Stimulated activated CD4-positive, alpha-beta T cell treated with anti-CD3 and anti-CD28 coated beads, Interleukin-15, amount 100 ng/mL, for 1 hour (primary cell): ENCODE results near the gene TRAF7.

Source experiments
- DNase-seq, 2 donors: peaks; one replicate each; pipeline ENCODE4 v3.0.0-alpha.2; 2020; ENCODE audit warnings: low read depth in 1 of 2, low spot score in 1 of 2

Gene TRAF7

DNA sequence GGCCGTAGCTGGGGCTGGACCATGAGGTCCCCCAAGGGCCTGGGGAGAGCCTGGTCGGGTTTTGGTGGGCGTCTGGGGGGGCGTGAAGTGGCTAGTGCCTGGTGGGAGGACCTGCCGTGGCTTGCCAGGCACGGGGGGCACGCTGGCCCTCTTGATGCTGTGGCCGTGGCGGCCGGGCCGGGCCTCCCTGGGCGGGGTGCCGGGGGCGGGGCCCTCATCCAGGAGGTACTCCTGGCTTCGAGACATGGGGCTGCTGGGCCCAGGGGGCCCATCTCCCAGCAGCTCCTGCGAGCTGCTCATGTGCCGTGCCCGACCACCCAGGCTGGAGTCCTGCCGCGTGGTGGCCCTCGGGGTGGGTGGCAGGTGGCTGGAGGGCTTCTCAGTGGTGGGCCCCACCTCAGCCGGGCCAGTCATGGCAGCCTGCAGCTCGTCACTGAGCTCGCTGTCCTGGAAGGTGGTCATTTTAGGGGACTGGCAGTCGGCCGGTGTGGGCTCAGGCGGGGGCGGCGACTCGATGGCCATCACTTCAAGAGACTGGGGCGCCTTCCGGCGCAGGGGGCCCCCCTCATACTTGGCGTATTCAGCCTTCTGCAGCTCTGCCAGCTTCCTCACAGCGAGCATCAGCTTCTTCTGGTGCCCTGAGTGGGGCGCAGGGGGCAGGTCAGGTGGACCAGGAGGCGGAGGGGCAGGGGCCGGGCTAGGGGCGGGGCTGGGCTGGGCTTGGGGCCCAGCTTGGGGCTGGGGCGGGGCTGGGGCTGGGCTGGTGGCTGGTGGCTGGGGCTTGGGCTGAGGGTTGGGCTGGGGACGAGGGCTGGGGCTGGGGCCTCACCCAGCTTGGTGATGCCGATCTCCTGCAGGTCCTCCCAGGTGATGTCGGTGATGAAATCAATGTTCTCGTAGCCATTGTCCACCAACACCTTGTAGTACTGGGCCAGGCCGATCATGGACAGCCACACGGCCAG is 25.7 kb downstream of the TRAF7 start:
- no peak for DNase-seq

DNA sequence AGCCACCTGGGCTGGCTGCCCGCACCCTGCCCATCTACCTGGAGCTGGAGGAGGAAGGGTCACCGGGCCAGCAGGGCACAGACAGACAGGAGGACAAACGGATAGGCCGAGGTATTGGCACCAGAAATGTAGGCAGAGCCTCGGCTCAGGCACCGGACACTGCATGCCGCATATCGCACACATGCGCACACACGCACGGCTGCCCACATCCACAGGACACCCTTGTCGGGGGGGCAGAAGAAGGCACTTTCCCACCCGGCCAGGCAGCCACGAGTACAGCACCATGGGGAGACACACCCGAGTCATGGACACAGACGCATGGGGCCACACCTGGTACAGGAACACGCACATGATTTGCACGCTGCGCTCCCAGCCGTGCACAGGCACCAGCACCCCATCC is 26.4 kb downstream of the TRAF7 start:
- no peak for DNase-seq

DNA sequence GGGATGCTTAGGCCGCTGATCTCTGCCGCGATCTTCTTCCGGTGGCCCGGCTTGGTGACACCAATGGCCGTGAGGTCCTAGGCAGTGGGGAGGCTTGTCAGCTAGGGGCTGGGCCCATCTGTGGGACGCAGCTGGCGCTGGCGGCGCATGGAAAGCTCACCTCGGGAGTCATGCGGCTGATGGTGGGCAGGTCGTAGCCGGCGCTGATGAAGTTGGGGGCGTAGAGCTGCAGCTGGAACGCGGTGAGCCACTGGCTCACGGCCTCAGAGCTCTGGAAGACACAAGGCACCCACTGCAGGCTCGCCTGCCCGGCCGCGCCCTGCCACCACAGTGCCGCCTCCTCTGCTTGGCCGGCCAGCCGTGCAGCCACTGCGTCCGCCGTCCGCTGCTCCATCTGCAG is 28.1 kb downstream of the TRAF7 start:
- DNase-seq = no peak

DNA sequence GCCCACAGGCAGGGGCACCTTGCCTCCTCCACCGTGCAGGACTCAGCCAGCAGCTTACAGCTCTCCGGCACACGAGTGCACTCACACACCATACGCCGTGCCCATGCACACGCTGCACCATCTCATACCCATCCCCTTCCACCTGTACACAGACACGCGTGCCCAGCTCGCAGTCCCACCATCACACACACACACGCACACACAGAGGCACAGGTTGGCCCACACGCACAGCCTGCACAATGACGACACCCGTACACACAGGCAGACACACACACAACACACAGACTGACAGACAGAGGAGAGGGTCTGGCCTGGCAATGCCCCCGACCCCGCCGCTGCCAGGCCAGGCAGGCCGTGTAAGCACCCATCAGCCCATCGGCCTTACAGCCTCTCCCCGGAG is 28.8 kb downstream of the TRAF7 start:
- DNase-seq = no peak

DNA sequence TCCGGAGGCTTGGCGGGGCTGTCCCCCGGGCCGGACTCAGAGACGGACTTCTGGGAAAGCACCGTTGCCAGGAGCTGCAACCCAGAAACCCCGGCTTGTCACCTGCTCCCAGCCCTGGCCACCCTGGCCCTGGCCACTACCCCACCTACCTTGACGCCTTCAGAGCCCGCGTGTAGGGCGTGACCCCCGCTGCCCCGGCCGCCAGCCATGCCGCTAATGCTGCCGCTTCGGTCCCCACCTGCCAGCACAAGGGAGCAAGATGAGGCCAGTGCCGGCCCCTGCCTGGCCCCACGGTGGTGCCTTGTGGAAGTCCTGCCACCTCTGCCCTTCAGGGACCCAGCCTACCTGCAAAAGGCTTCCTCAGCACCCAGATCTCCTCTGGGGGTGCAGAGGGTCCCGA is 29.4 kb downstream of the TRAF7 start:
- DNase-seq = no peak

DNA sequence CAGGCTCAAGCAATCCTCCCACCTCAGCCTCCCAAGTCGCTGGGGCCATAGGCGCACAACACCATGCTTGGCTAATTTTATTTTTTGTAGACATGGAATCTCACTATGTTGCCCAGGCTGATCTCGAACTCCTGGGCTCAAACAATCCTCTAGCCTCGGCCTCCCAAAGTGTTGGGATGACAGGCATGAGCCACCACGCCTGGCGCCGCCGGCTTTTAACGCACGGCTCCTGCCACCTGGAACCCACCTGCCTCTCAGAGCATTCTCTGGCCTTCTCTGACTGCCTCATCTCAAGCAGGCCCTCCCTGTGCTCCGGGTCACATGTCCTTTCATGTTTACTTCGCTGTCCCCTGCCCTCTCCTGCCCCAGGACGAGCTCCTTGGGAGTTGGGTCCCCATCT is 30.5 kb downstream of the TRAF7 start:
- DNase-seq = no peak

DNA sequence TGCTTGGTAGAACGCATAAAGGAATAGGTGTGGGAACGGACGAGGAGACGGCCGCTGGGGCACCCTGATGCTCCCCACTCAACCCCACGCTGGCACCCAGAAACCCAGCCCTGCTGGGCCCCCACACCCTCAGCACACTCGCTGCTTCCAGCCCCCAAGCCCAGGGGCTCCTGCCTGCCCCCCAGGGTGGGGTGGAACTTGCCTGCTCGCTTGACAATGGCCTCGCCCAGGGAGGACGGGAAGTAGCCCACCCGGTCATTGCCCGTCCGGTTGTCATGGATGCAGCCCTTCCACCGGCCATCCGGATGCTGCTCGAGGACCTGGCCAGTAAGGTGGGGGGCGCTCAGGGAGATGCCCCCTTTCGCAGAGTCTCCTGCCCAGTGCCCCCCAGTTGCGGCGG is 30.9 kb downstream of the TRAF7 start:
- DNase-seq = no peak

DNA sequence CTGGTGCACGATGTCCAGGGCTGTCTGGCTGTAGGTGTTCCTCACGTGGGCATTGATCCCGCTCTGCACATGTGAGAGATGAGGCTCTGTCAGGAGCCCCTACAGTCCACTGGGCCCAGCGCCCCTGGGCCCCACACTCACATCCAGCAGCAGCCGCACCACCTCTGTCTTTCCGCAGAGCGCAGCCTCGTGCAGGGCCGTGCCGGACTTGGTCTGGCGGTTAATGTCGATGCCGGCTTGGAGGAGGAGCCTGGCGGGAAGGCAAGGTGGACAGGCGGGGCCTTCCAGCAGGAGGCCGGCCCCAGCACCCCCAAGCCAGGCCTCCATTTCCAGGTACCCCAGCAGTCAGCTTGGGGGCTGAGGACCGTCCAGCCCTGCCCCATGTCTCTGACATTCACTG is 31.6 kb downstream of the TRAF7 start:
- DNase-seq = no peak

DNA sequence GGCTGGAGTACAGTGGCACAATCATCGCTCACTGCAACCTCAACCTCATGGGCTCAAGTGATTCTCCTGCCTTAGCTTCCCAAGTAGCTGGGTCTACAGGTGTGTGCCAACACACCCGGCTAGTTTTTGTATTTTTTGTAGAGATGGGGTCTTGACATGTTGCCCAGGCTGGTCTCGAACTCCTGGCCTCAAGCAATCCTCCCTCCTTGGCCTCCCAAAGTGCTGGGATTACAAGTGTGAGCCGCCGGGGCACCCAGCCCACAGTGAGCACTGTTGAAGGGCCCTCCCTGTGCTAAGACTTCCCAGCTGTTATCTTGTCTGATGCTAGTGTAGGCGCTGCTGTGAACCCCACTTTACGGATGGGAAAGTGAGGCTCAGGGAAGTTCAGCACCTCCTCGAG is 32.8 kb downstream of the TRAF7 start:
- DNase-seq = no peak

DNA sequence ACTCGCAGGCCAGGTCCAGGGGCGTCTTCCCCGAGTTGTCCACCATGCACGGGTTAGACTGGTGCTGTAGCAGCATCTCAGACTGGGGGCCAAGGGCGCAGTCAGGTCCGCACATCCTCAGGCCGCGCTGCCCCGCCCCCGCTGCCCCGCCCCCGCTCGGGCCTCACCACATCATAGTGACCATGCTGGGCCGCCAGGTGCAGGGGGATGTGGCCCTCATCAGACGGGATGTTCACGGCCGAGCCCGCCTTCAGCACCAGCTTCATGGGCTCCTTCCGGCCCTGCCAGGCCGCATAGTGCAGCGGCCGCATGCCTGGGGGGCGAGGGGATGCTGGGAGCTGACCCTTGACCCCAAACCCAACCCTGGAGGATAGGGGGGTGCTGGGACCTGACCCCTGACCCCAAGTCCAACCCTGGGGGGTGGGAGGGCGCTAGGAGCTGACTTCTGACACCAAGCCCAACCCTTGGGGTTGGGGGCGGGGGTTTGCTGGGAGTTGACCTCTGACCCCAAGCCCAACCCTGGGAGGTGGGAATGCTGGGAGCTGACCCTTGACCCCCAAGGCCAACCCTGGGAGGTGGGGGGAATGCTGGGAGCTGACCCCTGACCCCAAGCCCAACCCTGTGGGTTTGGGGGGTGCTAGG is 33.8 kb downstream of the TRAF7 start:
- no peak for DNase-seq

DNA sequence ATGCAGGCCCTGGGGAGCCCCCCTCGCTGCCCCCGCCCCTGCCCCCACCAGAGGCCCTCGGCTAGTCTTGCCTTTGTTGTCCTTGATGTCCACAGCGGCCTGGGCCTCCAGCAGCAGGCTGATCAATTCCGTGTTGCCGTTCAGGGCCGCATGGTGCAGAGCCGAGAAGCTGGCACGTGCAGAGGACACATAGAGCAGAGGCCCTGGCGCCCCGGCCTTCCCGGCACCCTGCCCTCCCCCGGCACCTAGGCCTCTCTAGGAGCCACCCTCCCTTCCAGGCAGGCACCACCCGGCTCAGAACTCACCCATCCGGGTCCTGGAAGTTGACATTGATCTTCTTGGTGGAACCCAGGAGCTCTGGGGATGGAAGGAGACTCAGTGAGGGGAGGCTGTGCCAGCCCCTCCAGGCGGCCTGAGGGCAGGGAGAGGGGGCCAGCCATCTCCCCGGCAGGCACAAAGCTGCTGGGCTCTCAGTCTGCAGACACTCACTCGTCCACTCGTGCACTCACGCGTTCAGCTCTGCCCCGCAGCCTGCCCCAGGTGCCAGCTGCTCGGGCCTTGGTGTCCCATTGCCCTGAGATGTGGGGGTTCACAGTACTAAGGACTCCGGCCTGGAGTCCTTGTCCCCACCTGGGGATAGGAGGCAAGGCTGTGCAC is 34.5 kb downstream of the TRAF7 start:
- no peak for DNase-seq

DNA sequence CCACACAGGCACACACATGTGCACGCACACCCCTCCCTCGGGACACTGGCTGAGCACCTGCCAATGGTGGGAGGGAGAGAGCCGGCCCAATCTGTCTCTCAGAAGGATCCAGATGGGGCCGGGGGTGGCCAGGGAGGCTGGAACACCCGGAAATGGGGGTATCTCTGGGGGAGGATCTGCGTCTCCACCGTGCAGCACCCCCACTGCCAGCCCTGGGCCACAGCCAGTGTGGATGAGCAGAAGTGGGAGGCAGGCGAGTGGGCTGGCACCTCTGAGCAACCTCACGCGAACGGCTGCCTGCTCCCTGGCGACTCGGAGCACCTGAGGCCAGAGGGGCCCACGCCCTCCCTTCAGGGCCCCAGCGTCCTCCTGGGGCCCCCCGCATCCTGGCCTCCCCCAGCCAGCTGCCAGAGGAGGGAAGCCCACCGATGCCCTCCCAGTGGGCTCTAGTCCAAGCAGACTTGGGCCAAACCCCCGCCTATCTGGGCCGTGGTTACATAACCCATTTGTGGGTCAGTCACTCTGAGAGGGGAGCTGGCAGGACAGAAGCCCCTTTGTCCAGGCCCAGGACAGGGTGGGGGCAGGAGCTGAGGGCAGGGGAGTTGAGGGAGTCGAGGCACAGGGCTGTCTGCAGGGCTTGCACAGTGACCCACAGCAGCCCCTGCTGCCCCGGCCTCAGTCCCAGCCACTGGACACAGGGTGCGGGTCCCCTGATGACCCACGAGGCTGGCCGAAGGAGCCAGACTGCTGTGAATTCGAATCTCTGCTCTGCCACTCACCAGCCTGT is 35.3 kb downstream of the TRAF7 start:
- DNase-seq = no peak

DNA sequence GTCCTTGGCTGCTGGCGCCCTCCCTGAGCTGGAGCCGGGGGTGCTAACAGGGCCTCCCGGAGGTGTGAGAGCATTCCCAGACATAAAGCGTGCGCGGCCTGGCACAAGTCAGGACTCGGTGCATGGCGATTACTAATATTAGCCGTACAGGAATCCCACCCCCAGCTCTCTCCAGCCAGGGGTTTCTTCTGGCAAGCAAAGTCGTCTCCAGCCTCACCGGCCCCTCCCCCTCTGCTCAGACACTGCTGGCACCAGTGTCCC is 35.8 kb downstream of the TRAF7 start:
- DNase-seq = no peak

DNA sequence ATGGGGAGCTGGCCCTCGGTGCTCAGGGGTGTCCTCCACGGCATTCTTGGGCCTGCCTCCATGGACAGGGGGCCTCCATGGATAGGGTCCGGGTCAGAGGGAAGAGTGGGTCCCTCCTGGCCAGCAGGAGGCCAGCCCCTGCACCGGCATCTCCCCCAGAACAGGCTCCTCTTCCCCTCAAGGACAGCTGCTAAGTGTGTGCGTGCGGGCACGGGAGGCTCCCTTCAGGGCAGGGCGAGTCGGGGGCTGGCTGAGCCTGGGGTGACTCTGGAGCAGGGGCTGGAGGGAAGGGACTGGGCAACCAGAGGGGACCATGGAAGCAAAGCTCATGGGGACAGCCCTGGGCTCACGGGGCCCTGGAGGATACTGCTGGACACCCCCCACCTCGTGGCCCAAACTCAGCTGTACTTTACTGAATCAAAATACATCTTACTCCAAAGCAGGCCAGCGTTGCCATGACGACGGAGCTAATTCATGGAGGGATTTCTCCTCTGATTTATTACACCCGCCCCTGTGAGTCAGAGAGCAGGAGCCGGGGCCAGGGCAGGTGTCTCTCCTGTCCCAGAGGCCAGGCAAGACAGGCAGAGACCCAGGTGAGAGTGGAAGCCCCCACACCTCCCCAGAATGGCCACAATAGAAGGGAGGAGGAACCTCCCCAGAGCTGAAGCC is 38.7 kb downstream of the TRAF7 start:
- DNase-seq = no peak

DNA sequence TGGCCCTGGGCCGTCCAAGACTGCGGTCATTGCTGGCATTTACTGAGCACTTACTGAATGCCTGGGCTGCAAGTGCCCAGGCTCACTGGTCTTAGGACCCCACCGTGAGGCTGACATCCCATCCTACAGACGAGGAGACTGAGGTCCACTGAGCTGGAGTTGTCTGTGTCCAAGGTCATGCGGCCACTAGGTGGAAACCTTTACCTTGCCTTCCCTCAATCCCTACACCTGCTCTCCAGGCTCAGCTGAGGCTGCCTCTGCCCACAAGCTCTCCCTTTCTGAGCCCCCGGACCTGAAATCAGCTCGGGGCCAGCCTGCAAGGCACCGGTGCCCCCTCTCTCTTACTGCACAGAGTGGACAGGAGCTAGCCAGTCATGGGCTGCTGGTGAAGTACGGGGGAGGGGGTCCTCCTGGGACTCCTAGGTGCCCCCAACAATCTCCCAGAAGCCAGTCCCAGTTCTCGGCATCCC is 39.3 kb downstream of the TRAF7 start:
- no peak for DNase-seq

DNA sequence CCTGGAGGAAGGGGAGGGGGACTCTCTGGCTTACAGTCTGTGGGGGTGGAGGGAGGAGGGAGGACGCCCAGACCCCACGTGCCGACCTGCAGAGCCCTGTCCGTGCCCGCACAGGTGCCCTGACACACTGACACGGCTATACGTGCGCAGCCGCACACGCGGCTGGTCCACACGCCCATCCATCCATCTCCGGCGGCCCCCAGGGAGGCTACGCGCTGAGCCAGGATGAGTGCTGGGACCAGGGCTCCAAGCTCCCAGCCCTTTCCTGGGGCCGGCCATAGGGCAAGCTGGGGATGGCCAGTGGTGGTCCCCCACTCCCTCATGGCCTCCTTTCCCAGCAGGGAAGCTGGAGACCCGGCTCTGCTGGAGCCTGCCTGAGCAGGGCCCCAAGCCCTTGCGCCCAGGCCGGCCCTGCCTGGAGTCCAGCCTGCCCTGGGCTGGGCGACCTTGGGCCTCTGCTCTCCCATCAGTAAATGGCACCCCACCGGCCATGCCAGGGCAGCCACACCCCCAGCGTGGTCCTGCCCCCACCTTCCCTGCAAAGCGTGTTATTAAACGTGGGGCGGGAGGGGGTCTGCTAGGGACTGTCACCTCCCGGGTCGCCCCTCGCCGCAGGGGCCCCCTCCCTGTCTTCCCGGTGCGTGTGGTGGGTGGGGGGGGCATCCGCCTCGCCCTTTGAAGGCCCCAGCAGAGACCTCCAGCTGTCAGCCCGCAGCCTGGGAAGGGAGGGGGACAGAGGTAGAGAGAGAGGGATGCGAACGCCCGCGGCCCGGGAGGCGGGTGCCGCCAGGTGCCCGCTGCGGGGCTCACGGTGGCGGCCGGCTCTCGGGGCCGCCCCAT is 40.0 kb downstream of the TRAF7 start:
- no peak for DNase-seq

DNA sequence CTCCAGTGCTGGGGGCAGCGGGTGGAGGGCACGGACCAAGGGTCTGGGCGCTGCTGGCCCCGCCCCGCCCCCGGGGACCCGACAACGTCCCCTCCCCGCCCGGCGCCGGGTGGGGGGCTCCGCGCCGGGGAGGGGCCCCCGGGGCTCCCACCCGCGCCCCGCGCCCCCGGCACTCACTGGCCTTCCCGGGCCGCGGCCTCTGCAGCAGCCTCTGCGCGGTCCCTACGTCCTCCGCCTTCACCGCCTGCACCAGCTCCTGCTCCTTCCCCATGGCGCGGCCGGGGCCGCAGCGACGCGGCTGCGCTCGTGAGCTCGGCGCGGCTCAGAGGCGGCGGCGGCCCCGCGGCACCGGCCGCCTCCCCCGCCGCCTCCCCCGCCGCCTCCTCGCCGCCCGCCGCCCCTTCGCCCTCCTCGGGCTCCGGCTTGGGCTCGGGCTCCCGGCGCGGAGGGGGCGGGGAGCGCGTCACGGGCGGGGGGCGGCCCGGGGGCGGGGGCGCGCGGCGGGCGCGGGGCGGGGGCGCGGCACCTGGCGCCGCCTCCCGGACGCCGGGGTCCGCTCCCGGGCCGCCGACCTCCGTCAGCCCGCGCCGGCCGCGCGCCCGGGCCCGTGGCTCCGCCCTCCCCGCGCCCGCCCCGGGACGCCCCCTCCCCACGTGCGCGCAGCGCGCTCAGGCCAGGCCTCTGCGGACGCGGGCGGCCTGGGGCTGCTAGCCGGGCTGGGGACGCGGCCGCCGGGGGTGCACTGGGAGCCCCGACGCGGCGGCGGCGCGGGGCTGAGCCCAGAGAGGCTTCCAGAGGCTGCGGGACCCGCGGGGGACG is 40.8 kb downstream of the TRAF7 start, which contains the start of gene CASKIN1:
Gene CASKIN1, minus strand, starts transcription at position 444 of the 819 bp plus-strand sequence. Its CDS starts 173 bp downstream, at position 271.
- DNase-seq = no peak

DNA sequence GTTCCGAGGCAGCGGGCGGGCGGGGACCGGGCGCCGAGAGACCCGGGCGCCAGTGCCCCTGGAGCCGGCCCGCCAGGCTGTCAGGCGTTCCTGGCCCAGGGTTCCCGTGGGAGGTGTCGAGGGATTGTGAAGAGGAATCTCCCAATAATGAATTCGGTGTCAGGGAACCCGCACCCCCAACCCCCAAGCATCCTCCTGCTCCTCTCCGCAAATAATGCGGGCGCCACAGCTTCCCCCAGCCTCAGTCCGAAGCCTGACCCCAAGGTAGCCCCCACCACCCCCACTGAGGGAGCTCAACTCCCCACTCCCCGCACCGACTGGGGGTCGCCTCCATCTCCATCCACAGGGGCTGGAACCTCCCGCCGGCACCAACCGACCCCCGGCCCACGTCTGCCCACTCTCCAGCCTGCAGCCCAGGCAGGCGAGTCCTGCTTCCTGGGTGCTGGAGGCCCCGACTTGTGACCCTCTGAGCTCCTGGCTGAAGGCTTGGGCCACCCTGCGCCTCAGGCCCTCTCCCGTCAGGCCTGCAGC is 41.5 kb downstream of the TRAF7 start:
- no peak for DNase-seq

DNA sequence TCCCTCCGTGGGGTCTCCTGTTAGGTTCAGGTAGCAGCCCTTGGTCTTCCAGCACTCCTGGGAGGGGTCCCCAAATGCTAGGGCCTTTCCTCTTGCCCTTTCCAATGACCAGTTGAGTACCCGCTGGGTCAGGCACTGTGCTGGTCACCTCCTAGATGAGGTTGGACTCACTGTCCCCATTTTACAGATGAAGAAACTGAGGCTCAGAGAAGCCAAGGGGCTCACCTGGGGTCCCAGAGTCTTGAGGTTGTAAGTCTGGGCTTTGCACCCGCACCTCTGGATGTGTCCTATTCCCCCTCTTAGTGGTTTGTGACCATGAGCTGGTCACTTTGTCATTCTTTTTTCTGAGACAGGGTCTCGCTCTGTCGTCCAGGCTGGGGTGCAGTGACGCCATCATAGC is 42.2 kb downstream of the TRAF7 start:
- no peak for DNase-seq
